HCT116 (cell line): ENCODE results near the gene SEC22A.

ENCODE experiments used
- EZH2 ChIP-seq: fragments of 200-600 bp; sonication (generic); IDR thresholded peaks from 2 replicates; pipeline ENCODE4 v1.6.1; 2017; ENCODE audit warnings: antibody characterized with exemption, mixed run types
- POLR2AphosphoS5 ChIP-seq: IDR thresholded peaks from 2 replicates; pipeline ENCODE4 v1.6.1; 2011; ENCODE audit warnings: mild to moderate bottlenecking, low read depth, low read length, moderate library complexity
- REST ChIP-seq: IDR thresholded peaks from 2 replicates; pipeline ENCODE4 v1.6.1; 2012; ENCODE audit warnings: low read depth
- SP1 ChIP-seq: IDR thresholded peaks from 2 replicates; pipeline ENCODE4 v1.6.1; 2012; ENCODE audit warnings: low read depth
- YY1 ChIP-seq: IDR thresholded peaks from 2 replicates; pipeline ENCODE4 v1.6.1; 2011; ENCODE audit warnings: low read length, low read depth, moderate library complexity, mild to moderate bottlenecking; ENCODE audit not compliant: insufficient replicate concordance; ENCODE audit errors: extremely low read depth
- TF ChIP-seq, protein P1 (sequence below), 3 experiments: fragments of 200-600 bp in 1 of 3; sonication (generic) in 1 of 3; IDR thresholded peaks in 2 of 3; conservative IDR thresholded peaks in 1 of 3; 2 replicates each; pipeline ENCODE4 v1.5.1; 2012 to 2017; ENCODE audit warnings: low read depth in 2 of 3, low read length in 2 of 3, antibody characterized with exemption in 1 of 3, borderline replicate concordance in 1 of 3, control low read depth in 1 of 3, mild to moderate bottlenecking in 1 of 3, mixed read lengths in 1 of 3, mixed run types in 1 of 3, moderate library complexity in 1 of 3; ENCODE audit not compliant: insufficient read depth in 1 of 3

DNA sequence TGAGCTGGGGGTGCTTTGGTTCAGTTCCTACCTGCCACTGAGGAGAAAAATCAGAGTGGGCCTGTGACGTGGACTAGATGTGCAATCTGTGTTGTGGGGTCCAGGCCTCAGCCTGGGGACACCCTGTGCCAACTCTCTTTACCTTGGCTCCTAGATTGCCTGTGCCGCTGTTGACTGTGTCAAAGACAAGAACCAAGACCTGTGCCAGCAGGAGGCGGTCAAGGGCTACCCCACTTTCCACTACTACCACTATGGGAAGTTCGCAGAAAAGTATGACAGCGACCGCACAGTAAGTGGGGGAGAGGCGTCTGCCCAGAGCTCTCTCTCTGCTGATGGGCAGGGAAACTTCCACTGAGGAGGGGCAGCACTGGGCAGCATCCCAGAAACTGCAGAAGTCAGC lies 40.6 kb upstream of the SEC22A start:
- TF ChIP-seq POLR2AphosphoS5: no peak
- no peak for TF ChIP-seq EZH2
- TF ChIP-seq YY1: no peak
- TF ChIP-seq, protein P1, sequence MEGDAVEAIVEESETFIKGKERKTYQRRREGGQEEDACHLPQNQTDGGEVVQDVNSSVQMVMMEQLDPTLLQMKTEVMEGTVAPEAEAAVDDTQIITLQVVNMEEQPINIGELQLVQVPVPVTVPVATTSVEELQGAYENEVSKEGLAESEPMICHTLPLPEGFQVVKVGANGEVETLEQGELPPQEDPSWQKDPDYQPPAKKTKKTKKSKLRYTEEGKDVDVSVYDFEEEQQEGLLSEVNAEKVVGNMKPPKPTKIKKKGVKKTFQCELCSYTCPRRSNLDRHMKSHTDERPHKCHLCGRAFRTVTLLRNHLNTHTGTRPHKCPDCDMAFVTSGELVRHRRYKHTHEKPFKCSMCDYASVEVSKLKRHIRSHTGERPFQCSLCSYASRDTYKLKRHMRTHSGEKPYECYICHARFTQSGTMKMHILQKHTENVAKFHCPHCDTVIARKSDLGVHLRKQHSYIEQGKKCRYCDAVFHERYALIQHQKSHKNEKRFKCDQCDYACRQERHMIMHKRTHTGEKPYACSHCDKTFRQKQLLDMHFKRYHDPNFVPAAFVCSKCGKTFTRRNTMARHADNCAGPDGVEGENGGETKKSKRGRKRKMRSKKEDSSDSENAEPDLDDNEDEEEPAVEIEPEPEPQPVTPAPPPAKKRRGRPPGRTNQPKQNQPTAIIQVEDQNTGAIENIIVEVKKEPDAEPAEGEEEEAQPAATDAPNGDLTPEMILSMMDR (IDR thresholded peaks at IDR 0.05 in 2 of 3, conservative IDR thresholded peaks at IDR 0.05 in 1 of 3; ENCODE audit: borderline replicate concordance in 1 of 3, insufficient read depth in 1 of 3, low read depth in 2 of 3, low read length in 2 of 3): peak in 2 of 3 experiments; percentile 17 to 31; a peak in 2 of 6 replicates
- no peak for TF ChIP-seq SP1
- no peak for TF ChIP-seq REST
